GM12878 (cell line): ENCODE measurements around the gene S100A4. TPM values are rescaled to one million over a fixed set of nuclear protein-coding genes. Genes with fewer than 3 reads are reported as not detected.

ENCODE experiments used
- ATAC-seq: fragments of 200-7000 bp; cut with Tn5 transposase; 3 replicates; pipeline ENCODE4 v1.9.1; 2020; ENCODE audit warnings: mild to moderate bottlenecking, moderate library complexity
- BruUV-seq: library from RNA; stranded (reverse); fragments of 400-500 nt; replicated peaks from 2 replicates; lab custom pipeline; 2021; lab: Mats Ljungman, UMichigan
- CTCF ChIA-PET: fragments of 300-600 bp; sonication (Branson Sonifier 250); formaldehyde crosslinking; extraction: SDS; loops from one replicate; lab custom pipeline; 2021; ENCODE audit warnings: inconsistent platforms; lab: Yijun Ruan, JAX
- POLR2A ChIA-PET: fragments of 350-600 bp; formaldehyde crosslinking; extraction: SDS; loops from one replicate; lab custom pipeline; 2021; ENCODE audit warnings: inconsistent platforms; lab: Charles Lee
- RAD21 ChIA-PET: fragments of 300-600 bp; sonication (Branson Sonifier 250); formaldehyde crosslinking; loops from one replicate; lab custom pipeline; 2023; ENCODE audit warnings: antibody characterized with exemption; ENCODE audit not compliant: unreplicated experiment; lab: Charles Lee
- SMC1A ChIA-PET: fragments of 300-600 bp; sonication (Branson Sonifier 250); formaldehyde crosslinking; loops from one replicate; lab custom pipeline; 2023; ENCODE audit not compliant: unreplicated experiment, uncharacterized antibody; lab: Charles Lee
- DNase-seq: peaks from one replicate; pipeline ENCODE4 v3.0.0-alpha.2; 2011; ENCODE audit warnings: low read depth, low spot score
- FAIRE-seq: peaks from 3 replicates; lab custom pipeline; 2011; peaks lifted over from hg19 to GRCh38; lab: Jason Lieb, UNC
- H2AFZ ChIP-seq: 2 replicates; pipeline ENCODE4 v1.6.0; 2011; ENCODE audit warnings: low read depth, low read length, control low read depth; ENCODE audit not compliant: control insufficient read depth
- H3K27ac ChIP-seq: 2 replicates; pipeline ENCODE4 v1.5.1; 2011; ENCODE audit warnings: control low read depth; ENCODE audit not compliant: control insufficient read depth, insufficient read depth
- H3K27me3 ChIP-seq, 2 experiments: replicated peaks in 1 of 2; 2 replicates each; pipeline versions ENCODE4 v1.6.0 to v1.6.1; 2011; ENCODE audit warnings: low read length in 1 of 2; ENCODE audit not compliant: control insufficient read depth in 2 of 2, insufficient read depth in 2 of 2
- H3K36me3 ChIP-seq, 2 experiments: 2 replicates each; pipeline ENCODE4 v1.5.1; 2011; ENCODE audit warnings: low read length in 1 of 2; ENCODE audit not compliant: control insufficient read depth in 2 of 2, insufficient read depth in 2 of 2
- H3K4me1 ChIP-seq: 2 replicates; pipeline ENCODE4 v1.6.1; 2011; ENCODE audit warnings: mild to moderate bottlenecking, low read length, moderate library complexity, mixed read lengths; ENCODE audit not compliant: control insufficient read depth, insufficient read depth
- H3K4me2 ChIP-seq: 2 replicates; pipeline ENCODE4 v1.6.0; 2011; ENCODE audit warnings: control low read depth; ENCODE audit not compliant: control insufficient read depth, insufficient read depth
- H3K4me3 ChIP-seq: fragments of 200-600 bp; sonication (generic); 2 replicates; pipeline ENCODE4 v1.5.1; 2016
- H3K79me2 ChIP-seq: 2 replicates; pipeline ENCODE4 v1.6.0; 2011; ENCODE audit warnings: low read length; ENCODE audit not compliant: control insufficient read depth, insufficient read depth
- H3K9ac ChIP-seq: 2 replicates; pipeline ENCODE4 v1.8.0; 2011; ENCODE audit warnings: low read length, control low read depth, mixed read lengths; ENCODE audit not compliant: control insufficient read depth, insufficient read depth
- H3K9me3 ChIP-seq: replicated peaks from 3 replicates; pipeline ENCODE4 v1.5.1; 2011; ENCODE audit warnings: mild to moderate bottlenecking, low read length; ENCODE audit not compliant: control insufficient read depth, insufficient read depth
- H4K20me1 ChIP-seq: 2 replicates; pipeline ENCODE4 v1.6.0; 2011; ENCODE audit not compliant: control insufficient read depth, insufficient read depth
- ASH2L ChIP-seq: fragments of 300-600, 200-600 bp; sonication (generic); IDR thresholded peaks from 2 replicates; pipeline ENCODE4 v1.6.1; 2017; ENCODE audit warnings: low read depth, mild to moderate bottlenecking, borderline replicate concordance
- BCL3 ChIP-seq: IDR thresholded peaks from 2 replicates; pipeline ENCODE4 v1.6.1; 2011; ENCODE audit warnings: borderline replicate concordance, low read depth, mild to moderate bottlenecking, moderate library complexity, low read length; ENCODE audit not compliant: insufficient read depth, poor library complexity, severe bottlenecking
- CHD1 ChIP-seq: IDR thresholded peaks from 2 replicates; pipeline ENCODE4 v1.6.1; 2012; ENCODE audit warnings: low read depth, low read length, improper control_type of control experiment
- E4F1 ChIP-seq: fragments of 450-650 bp; IDR thresholded peaks from 2 replicates; pipeline ENCODE4 v1.6.1; 2018; ENCODE audit warnings: borderline replicate concordance, mild to moderate bottlenecking; ENCODE audit not compliant: partially characterized antibody
- EZH2 ChIP-seq: IDR thresholded peaks from 2 replicates; pipeline ENCODE4 v1.6.1; 2012; ENCODE audit warnings: low read depth, mild to moderate bottlenecking, control low read depth, inconsistent platforms, low read length, borderline replicate concordance; ENCODE audit not compliant: control insufficient read depth
- GABPA ChIP-seq: IDR thresholded peaks from 2 replicates; pipeline ENCODE4 v1.6.1; 2014; ENCODE audit warnings: antibody characterized with exemption, low read depth, mild to moderate bottlenecking, inconsistent platforms
- HDGF ChIP-seq: fragments of 450-650 bp; IDR thresholded peaks from 2 replicates; pipeline ENCODE4 v1.6.1; 2016; ENCODE audit warnings: antibody characterized with exemption
- MTA2 ChIP-seq: fragments of 450-650 bp; IDR thresholded peaks from 2 replicates; pipeline ENCODE4 v1.6.1; 2016; ENCODE audit warnings: low read depth, mild to moderate bottlenecking, moderate library complexity
- MXI1 ChIP-seq: fragments of 150-350 bp; IDR thresholded peaks from 2 replicates; pipeline ENCODE4 v1.6.1; 2011; ENCODE audit warnings: low read depth, mild to moderate bottlenecking, inconsistent platforms, low read length, improper control_type of control experiment
- NBN ChIP-seq: fragments of 450-650 bp; IDR thresholded peaks from 2 replicates; pipeline ENCODE4 v1.6.1; 2016
- PAX5 ChIP-seq: IDR thresholded peaks from 2 replicates; pipeline ENCODE4 v1.6.1; 2011; ENCODE audit warnings: low read depth, low read length, borderline replicate concordance
- SP1 ChIP-seq: IDR thresholded peaks from one replicate; pipeline ENCODE4 v1.6.1; 2011; ENCODE audit warnings: low read depth, low read length
- TCF12 ChIP-seq: IDR thresholded peaks from 2 replicates; pipeline ENCODE4 v1.6.1; 2011; ENCODE audit warnings: low read depth, mild to moderate bottlenecking, low read length
- TCF7 ChIP-seq: IDR thresholded peaks from 2 replicates; pipeline ENCODE4 v1.6.1; 2014; ENCODE audit warnings: antibody characterized with exemption, borderline replicate concordance
- ZNF384 ChIP-seq: IDR thresholded peaks from 2 replicates; pipeline ENCODE4 v1.6.1; 2012; ENCODE audit warnings: low read depth, mild to moderate bottlenecking, low read length, improper control_type of control experiment, borderline replicate concordance
- ZNF592 ChIP-seq: fragments of 450-650 bp; IDR thresholded peaks from 2 replicates; pipeline ENCODE4 v1.6.1; 2017; ENCODE audit warnings: mild to moderate bottlenecking, moderate library complexity
- WGBS: methylation state at CpG from one replicate; pipeline ENCODE4 v1.1.6; 2016; ENCODE audit warnings: low lambda C conversion rate; ENCODE audit not compliant: insufficient replicate concordance, insufficient coverage; ENCODE audit errors: missing lambda C conversion rate; 5-methylcytosine and 5-hydroxymethylcytosine counted together
- in situ Hi-C: fragments of 300-500 bp; cut with MboI; formaldehyde crosslinking; loops from 9 replicates; pipeline ENCODE4 v1.14.3; 2018; ENCODE audit warnings: mixed read lengths
- intact Hi-C: fragments of 100-400 bp; cut with micrococcal nuclease; formaldehyde crosslinking; loops from one replicate; pipeline ENCODE4 v1.14.2; 2022; ENCODE audit not compliant: unreplicated experiment
- polyA plus RNA-seq, 11 experiments: library from polyadenylated mRNA; depleted of rRNA in 4 of 11; unstranded in 6 of 11; stranded (reverse) in 5 of 11; fragments of >200 nt; fragmentation: Nextera tagmentation in 4 of 11; fragmentation: Illumina TruSeq in 1 of 11; extraction: Ambion mirVana in 4 of 11; extraction: Trizol in 1 of 11; gene quantifications; 1 replicate in 1 of 11; 2 replicates in 10 of 11; pipeline versions ENCODE4 v1.2.1 to v1.2.3, GENCODE V29; 2011 to 2016; ENCODE audit warnings: inconsistent platforms in 2 of 11, missing spikeins in 2 of 11, low read depth in 1 of 11
- total RNA-seq, 4 experiments: library from RNA; depleted of rRNA in 3 of 4; stranded (reverse); fragments of >200 nt in 3 of 4; fragmentation: Illumina TruSeq in 1 of 4; extraction: Trizol in 1 of 4; gene quantifications; 2 replicates each; pipeline versions ENCODE4 v1.2.1 to v1.2.3, GENCODE V29; 2013 to 2021

S100A4 gene
- total and polyA plus RNA-seq, 10 of the 15 experiments (the other 5 are each of a cell fraction or from before 2014, with no cell fraction given): 4.3 to 104 (median 27.3) TPM

- no peaks in the 10 kb centered on the region for H3K27me3 ChIP-seq
- no TSS peak for BruUV-seq
- intact Hi-C loops (no loop called here), in situ Hi-C loops (no loop called here)
- H3K4me3 ChIP-seq: no peak overlapping the region
- SMC1A ChIA-PET: interaction anchor here (0.9 to 1.8 kb wide), 3 partner anchors 8 to 21 kb away, joined by 3 to 10 read pairs (median 3); partner anchors contain the start of gene S100A2
- TF ChIP-seq ASH2L: no peak
- TF ChIP-seq CHD1: no peak
- no peak for TF ChIP-seq TCF12
- TF ChIP-seq SP1: no peak
- no peak for TF ChIP-seq PAX5
- TF ChIP-seq EZH2: no peak
- TF ChIP-seq BCL3: no peak
- TF ChIP-seq GABPA: no peak
- TF ChIP-seq ZNF384: no peak
- TF ChIP-seq ZNF592: no peak
- TF ChIP-seq NBN: no peak
- TF ChIP-seq E4F1: no peak
- TF ChIP-seq TCF7: no peak
- no peak for TF ChIP-seq MTA2
- TF ChIP-seq HDGF: no peak
- TF ChIP-seq MXI1: no peak
- H4K20me1 ChIP-seq: no peaks in the 10 kb centered on the region
- H2AFZ ChIP-seq: no peak overlapping the region
- H3K4me1 ChIP-seq: no peaks in the 10 kb centered on the region
- H3K36me3 ChIP-seq: no peaks in the 10 kb centered on the region
- POLR2A ChIA-PET: no interaction called here
- DNase-seq (no peak), ATAC-seq (no peak), FAIRE-seq (no peak)
- no peak overlapping the region for H3K9ac ChIP-seq
- 35% methylated on average over 12 of the region's 12 CpGs for WGBS
- H3K9me3 ChIP-seq: no peaks in the 10 kb centered on the region
- CTCF ChIA-PET: interaction anchor here (0.6 to 3.4 kb wide), 7 partner anchors 8 to 197 kb away, joined by 3 to 27 read pairs (median 3); no protein-coding TSS in a partner anchor
- no peak overlapping the region for H3K4me2 ChIP-seq
- RAD21 ChIA-PET: interaction anchor here (1.1 kb wide), 1 partner anchor 13 kb away, joined by 3 read pairs; the partner anchor contains the start of gene S100A5
- H3K79me2 ChIP-seq: no peaks in the 10 kb centered on the region
- H3K27ac ChIP-seq: no peak overlapping the region
Measured at GRCh38 chr1:153553096-153553495, 7.5 kb upstream of the S100A4 start.
